Measurements from ENCODE around the gene FBL.
A peak's percentile ranks its signal among the peaks of the same experiment; 100 is the strongest.

The FBL gene

GRCh38 chr19:39820696-39821095 is 25.5 kb downstream of the FBL start:
- intact Hi-C loops (cut with DNase I; ENCODE audit: low total_unique reads), result no loop called here
- DNase-seq, result no peak
- peaks cover 0 to 28% (median 10%) of the 10 kb centered on the region in 3 donors for H3K36me3 ChIP-seq
- no peak overlapping the region for H3K27ac ChIP-seq
- no peak for TF ChIP-seq CTCF (IDR thresholded peaks at IDR 0.05)
- H3K27me3 ChIP-seq, result no peaks in the 10 kb centered on the region
- H3K9me3 ChIP-seq, result no peaks in the 10 kb centered on the region
- H3K4me3 ChIP-seq, result no peak overlapping the region
- H3K4me1 ChIP-seq, result peaks cover 0 to 16% (median 11%) of the 10 kb centered on the region in 4 donors

DNA sequence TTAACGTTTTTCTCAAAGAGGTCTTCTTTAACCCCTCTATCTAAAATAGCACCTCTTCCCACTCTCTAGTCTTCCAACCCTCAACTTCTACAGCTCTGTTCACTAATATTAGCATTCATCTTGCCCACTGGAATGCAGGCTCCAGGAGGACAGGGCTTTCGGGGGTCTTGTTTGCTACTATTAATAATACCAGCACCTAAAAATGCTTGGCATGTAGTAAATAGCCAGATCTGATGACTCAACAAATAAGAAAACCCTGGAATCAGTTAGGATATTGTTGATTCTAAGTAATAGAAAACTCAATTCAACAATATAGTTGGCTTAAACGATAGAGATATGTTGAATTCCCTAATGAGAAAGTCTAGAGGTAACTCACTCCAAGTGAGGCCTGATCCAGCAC is 26.4 kb downstream of the FBL start:
- intact Hi-C loops (cut with DNase I; ENCODE audit: low total_unique reads), result no loop called here
- Histone ChIP-seq H3K9me3 (no peaks in the 10 kb centered on the region), H3K36me3 (peaks cover 0 to 30% (median 5%) of the 10 kb centered on the region in 3 donors), H3K4me3 (no peak overlapping the region), H3K27me3 (no peaks in the 10 kb centered on the region), H3K4me1 (peaks cover 0 to 11% (median 8%) of the 10 kb centered on the region in 4 donors), H3K27ac (no peak overlapping the region)
- TF ChIP-seq CTCF (IDR thresholded peaks at IDR 0.05), result no peak
- DNase-seq, result no peak

- DNase-seq, result no peak
- Histone ChIP-seq H3K27me3 (no peaks in the 10 kb centered on the region), H3K4me1 (peaks cover 0 to 6% (median 4%) of the 10 kb centered on the region in 4 donors), H3K36me3 (peaks cover 0 to 30% (median 5%) of the 10 kb centered on the region in 3 donors), H3K9me3 (no peaks in the 10 kb centered on the region), H3K27ac (no peak overlapping the region), H3K4me3 (no peak overlapping the region)
- no peak for TF ChIP-seq CTCF (IDR thresholded peaks at IDR 0.05)
- intact Hi-C loops (cut with DNase I; ENCODE audit: low total_unique reads), result no loop called here
Measured at GRCh38 chr19:39818626-39819097, 27.5 kb downstream of the FBL start.

DNA sequence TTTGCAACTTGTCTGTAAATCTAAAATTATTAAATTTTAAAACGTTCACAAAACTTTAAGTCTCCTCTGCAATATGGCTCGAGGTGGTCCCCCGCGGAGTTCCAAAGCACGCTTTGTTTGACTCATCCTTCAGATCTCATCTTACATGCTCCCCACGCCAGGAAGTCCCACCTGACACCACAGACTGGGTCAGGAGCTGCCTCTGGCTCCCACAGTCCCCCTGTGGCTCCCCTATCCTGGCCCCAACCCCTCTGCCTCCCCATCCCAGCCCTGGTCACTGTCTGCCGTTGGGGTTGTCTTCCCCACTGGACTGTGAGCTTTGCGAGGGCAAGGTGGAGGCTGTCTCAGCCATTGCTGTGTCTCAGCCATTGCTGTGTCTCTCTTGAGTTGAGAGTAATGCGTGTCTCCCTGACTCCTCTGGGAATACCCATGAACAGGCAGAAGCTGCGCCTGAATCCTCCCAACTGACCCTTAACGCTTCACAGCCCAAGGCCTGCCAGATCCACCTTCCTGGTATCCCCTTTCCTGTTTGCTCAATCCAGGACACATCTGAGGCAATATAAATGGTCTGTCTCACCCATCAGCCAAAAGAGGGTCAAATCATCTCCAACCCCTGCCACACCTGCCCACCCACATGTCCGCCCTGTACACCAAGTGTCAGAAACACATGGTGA is 28.2 kb downstream of the FBL start:
- TF ChIP-seq CTCF (IDR thresholded peaks at IDR 0.05), result no peak
- DNase-seq, result no peak
- H3K27ac ChIP-seq, result no peak overlapping the region
- H3K9me3 ChIP-seq, result no peaks in the 10 kb centered on the region
- H3K36me3 ChIP-seq, result peaks cover 0 to 30% (median 5%) of the 10 kb centered on the region in 3 donors
- no peaks in the 10 kb centered on the region for H3K27me3 ChIP-seq
- H3K4me1 ChIP-seq, result no peaks in the 10 kb centered on the region
- no peak overlapping the region for H3K4me3 ChIP-seq
- intact Hi-C loops (cut with DNase I; ENCODE audit: low total_unique reads), result no loop called here

DNA sequence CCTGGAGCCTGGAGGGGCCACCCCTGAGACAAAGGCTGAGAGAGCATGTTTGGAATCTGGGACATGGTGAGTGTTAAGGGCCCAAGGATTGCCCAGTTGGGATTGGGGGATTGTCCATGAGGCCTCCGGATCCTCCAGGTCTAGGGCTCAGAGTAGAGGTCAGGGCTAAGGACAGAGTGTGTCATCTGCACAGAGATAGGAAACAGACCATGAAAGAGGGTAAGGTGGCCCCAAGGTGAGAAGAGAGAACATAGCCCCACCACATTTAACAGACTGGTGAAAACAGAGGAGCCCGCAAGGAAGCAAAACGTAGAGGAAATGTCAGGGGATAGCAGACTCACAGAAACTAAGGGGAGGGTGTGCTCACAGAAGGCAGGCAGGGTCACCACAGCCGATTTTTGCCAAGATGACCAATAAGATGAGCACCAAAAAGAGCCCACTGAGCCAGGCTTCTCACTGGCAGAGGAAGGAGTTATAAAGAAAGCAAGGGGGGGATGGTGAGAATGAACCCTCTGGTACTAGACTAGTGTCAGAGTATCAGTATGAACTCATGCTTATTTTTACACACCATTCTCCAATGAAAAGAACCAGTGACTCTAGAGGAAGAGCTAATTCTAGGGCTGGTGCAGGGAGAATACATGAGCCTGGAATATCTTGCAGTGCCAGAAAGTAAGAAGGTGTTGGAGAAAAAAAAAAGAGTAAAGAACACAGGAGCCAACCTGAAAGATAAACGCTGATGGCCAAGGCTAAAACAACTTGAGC is 29.7 kb downstream of the FBL start:
- Histone ChIP-seq H3K36me3 (peaks cover 0 to 30% (median 5%) of the 10 kb centered on the region in 3 donors), H3K27me3 (no peaks in the 10 kb centered on the region), H3K4me1 (no peaks in the 10 kb centered on the region), H3K27ac (no peak overlapping the region), H3K9me3 (no peaks in the 10 kb centered on the region), H3K4me3 (no peak overlapping the region)
- DNase-seq, result peak in 1 of 2 donors; percentile 21
- intact Hi-C loops (cut with DNase I; ENCODE audit: low total_unique reads), result no loop called here
- no peak for TF ChIP-seq CTCF (IDR thresholded peaks at IDR 0.05)

All from tibial artery (tissue), 4 donors.